Measurements from ENCODE around the gene ITPRIPL1.
A peak's percentile ranks its signal among the peaks of the same experiment; 100 is the strongest.

The ITPRIPL1 gene

GRCh38 chr2:96359866-96360265 lies 34.7 kb downstream of the ITPRIPL1 start:
- DNase-seq, result no peak

- DNase-seq, result no peak
Measured at GRCh38 chr2:96361751-96362150, 36.6 kb downstream of the ITPRIPL1 start.

- DNase-seq, result no peak
Measured at GRCh38 chr2:96369186-96369585, 44.1 kb downstream of the ITPRIPL1 start.

GRCh38 chr2:96374211-96374951 lies 49.3 kb downstream of the ITPRIPL1 start:
- DNase-seq, result peak; percentile 79 to 91
